Measurements from ENCODE around the gene ACBD4. TPM values are rescaled to one million over a fixed set of nuclear protein-coding genes. Genes with fewer than 3 reads are reported as not detected.

Gene ACBD4
- total RNA-seq, 2 experiments from 2014 or later: 24.8 to 26.3 TPM

GRCh38 chr17:45156242-45156641 lies 20.8 kb downstream of the ACBD4 start:
- no peak for DNase-seq
- no peaks in the 10 kb centered on the region for H3K9me3 ChIP-seq (ENCODE audit: control insufficient read depth in 1 of 2, insufficient read depth in 1 of 2, low read length in 2 of 2)
- Mint-ChIP-seq H3K36me3 (ENCODE audit: low read depth) (peaks cover 23% of the 10 kb centered on the region), H3K4me3 (no peak overlapping the region), H3K27ac (no peak overlapping the region), H3K27me3 (no peaks in the 10 kb centered on the region), H3K9me3 (no peaks in the 10 kb centered on the region), H3K4me1 (ENCODE audit: low read depth) (peaks cover 43% of the 10 kb centered on the region)
- peaks cover 37% of the 10 kb centered on the region for H3K4me1 ChIP-seq (ENCODE audit: insufficient read depth, low read length)
- intact Hi-C loops (cut with DNase I, micrococcal nuclease): no loop called here
- no peak for TF ChIP-seq CTCF (IDR thresholded peaks at IDR 0.05)
- ChIA-PET CTCF (interaction anchor here (2.1 kb wide), 1 partner anchor 21 kb away, joined by 22 read pairs; the partner anchor contains the start of gene ACBD4), POLR2A (interaction anchor here (0.9 to 1.2 kb wide), 2 partner anchors 21 to 32 kb away, joined by 3 to 4 read pairs; partner anchors contain the start of gene ACBD4)
- H3K36me3 ChIP-seq (ENCODE audit: insufficient read depth, low read length): peaks cover 3% of the 10 kb centered on the region
- H3K4me3 ChIP-seq (ENCODE audit: low read length): no peak overlapping the region
- no peak overlapping the region for H3K27ac ChIP-seq (ENCODE audit: low read depth in 1 of 2, low read length in 2 of 2)
- no peak for ATAC-seq (ENCODE audit: poor library complexity)
- H3K27me3 ChIP-seq (ENCODE audit: control insufficient read depth in 1 of 2, insufficient read depth in 2 of 2, low read length in 2 of 2): no peaks in the 10 kb centered on the region

GRCh38 chr17:45160447-45161287 lies 25.2 kb downstream of the ACBD4 start:
- no peaks in the 10 kb centered on the region for H3K9me3 ChIP-seq (ENCODE audit: control insufficient read depth in 1 of 2, insufficient read depth in 1 of 2, low read length in 2 of 2)
- POLR2A ChIA-PET: interaction anchor here (1.0 to 5.6 kb wide), 20 partner anchors 11 to 974 kb away, joined by 3 to 630 read pairs (median 11); partner anchors contain the start of genes ACBD4, FMNL1, HEXIM1 and MAP3K14
- H3K27ac ChIP-seq (ENCODE audit: low read depth in 1 of 2, low read length in 2 of 2): peak overlapping the region; percentile 98 to 99
- peaks cover 27% of the 10 kb centered on the region for H3K36me3 Mint-ChIP-seq (ENCODE audit: low read depth)
- DNase-seq (peak; percentile 39 to 77 (median 58)), ATAC-seq (ENCODE audit: poor library complexity) (peak; percentile 21)
- H3K27ac Mint-ChIP-seq: peak overlapping the region; percentile 94
- no peaks in the 10 kb centered on the region for H3K27me3 ChIP-seq (ENCODE audit: control insufficient read depth in 1 of 2, insufficient read depth in 2 of 2, low read length in 2 of 2)
- peak overlapping the region; percentile 93 for H3K4me3 Mint-ChIP-seq
- no peak for TF ChIP-seq CTCF (IDR thresholded peaks at IDR 0.05)
- peaks cover 40% of the 10 kb centered on the region for H3K4me1 Mint-ChIP-seq (ENCODE audit: low read depth)
- peaks cover 26% of the 10 kb centered on the region for H3K4me1 ChIP-seq (ENCODE audit: insufficient read depth, low read length)
- intact Hi-C loops (cut with DNase I, micrococcal nuclease): loop anchor here (1.0 to 5.0 kb wide), 6 partner anchors 8 to 157 kb away; partner anchors contain the start of genes HEXIM1 (in 2 of the 2), ACBD4 (in 1 of the 2), MAP3K14 (in 1 of the 2) and NMT1 (in 1 of the 2)
- CTCF ChIA-PET: interaction anchor here (1.4 to 6.8 kb wide), 5 partner anchors 10 to 58 kb away, joined by 3 to 108 read pairs (median 16); partner anchors contain the start of genes ACBD4 and HEXIM1
- H3K4me3 ChIP-seq (ENCODE audit: low read length): peak overlapping the region; percentile 97
- H3K9me3 Mint-ChIP-seq: no peaks in the 10 kb centered on the region
- H3K36me3 ChIP-seq (ENCODE audit: insufficient read depth, low read length): no peaks in the 10 kb centered on the region
- no peaks in the 10 kb centered on the region for H3K27me3 Mint-ChIP-seq

DNA sequence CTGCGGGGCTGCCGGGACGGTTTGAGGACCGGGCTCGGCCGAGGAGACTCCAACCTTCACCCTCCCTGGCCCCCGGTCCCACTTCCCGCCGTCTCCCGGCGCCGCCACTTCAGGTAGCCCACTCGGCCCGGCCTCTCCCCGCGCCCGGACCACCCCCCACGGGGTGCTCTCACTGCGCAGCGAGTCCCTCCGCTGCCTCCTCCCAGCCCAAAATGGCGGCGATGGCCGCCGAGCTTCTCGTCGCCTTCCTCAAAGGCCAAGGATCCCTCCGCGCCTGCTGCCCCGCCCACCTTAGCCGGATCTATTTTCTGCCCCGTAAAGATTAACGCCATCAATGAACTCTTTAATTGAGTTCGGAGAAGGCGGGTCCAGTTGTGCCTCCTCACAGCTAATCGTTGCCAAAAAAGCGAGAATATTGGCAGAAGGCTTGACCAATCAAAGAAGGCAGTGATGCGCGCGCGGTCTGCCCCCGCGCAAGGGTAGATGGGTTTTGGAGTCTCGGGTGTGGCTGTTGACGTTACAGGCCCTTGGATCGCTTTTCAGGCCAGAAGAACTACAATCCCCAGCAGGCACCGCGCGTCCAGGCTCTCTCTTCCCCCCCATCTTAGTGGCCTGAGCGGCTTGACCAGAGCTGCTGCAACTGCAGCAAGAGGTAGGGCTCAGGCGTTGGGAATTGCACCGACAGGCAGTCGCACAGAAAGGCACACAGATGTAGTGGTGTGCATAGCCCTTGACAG lies 26.0 kb downstream of the ACBD4 start, which contains the start of gene HEXIM2:
Gene HEXIM2, plus strand, starts transcription at position 588 of the 737 bp plus-strand sequence. CDS start 919 bp downstream, outside the sequence.
- peak within 1 kb of the TSS; percentile 94 for H3K27ac Mint-ChIP-seq
- TF ChIP-seq CTCF (IDR thresholded peaks at IDR 0.05): no peak
- H3K27me3 ChIP-seq (ENCODE audit: control insufficient read depth in 1 of 2, insufficient read depth in 2 of 2, low read length in 2 of 2): no peaks in the 10 kb centered on the region
- peaks cover 35% of the 10 kb centered on the region for H3K4me1 Mint-ChIP-seq (ENCODE audit: low read depth)
- H3K9me3 Mint-ChIP-seq: no peaks in the 10 kb centered on the region
- DNase-seq (peak; percentile 94 to 100 (median 98)), ATAC-seq (ENCODE audit: poor library complexity) (peak; percentile 93)
- H3K4me3 ChIP-seq (ENCODE audit: low read length): peak within 1 kb of the TSS; percentile 97
- H3K4me3 Mint-ChIP-seq: peak within 1 kb of the TSS; percentile 93
- H3K36me3 ChIP-seq (ENCODE audit: insufficient read depth, low read length): no peaks in the 10 kb centered on the region
- peaks cover 27% of the 10 kb centered on the region for H3K36me3 Mint-ChIP-seq (ENCODE audit: low read depth)
- ChIA-PET CTCF (interaction anchor here (1.4 to 6.8 kb wide), 5 partner anchors 11 to 57 kb away, joined by 3 to 108 read pairs (median 16); partner anchors contain the start of genes ACBD4 and HEXIM1), POLR2A (interaction anchor here (0.6 to 5.6 kb wide), 24 partner anchors 10 to 1038 kb away, joined by 3 to 630 read pairs (median 5); partner anchors contain the start of genes ACBD4, FMNL1, HDAC5 and HEXIM1)
- H3K27me3 Mint-ChIP-seq: no peaks in the 10 kb centered on the region
- intact Hi-C loops (cut with DNase I, micrococcal nuclease): loop anchor here (1.0 to 5.0 kb wide), 6 partner anchors 9 to 156 kb away; partner anchors contain the start of genes HEXIM1 (in 2 of the 2), ACBD4 (in 1 of the 2), MAP3K14 (in 1 of the 2) and NMT1 (in 1 of the 2)
- H3K27ac ChIP-seq (ENCODE audit: low read depth in 1 of 2, low read length in 2 of 2): peak within 1 kb of the TSS; percentile 98 to 99
- peaks cover 26% of the 10 kb centered on the region for H3K4me1 ChIP-seq (ENCODE audit: insufficient read depth, low read length)
- H3K9me3 ChIP-seq (ENCODE audit: control insufficient read depth in 1 of 2, insufficient read depth in 1 of 2, low read length in 2 of 2): no peaks in the 10 kb centered on the region

Measured in CD4-positive, alpha-beta T cell (primary cell).